Pancreas (tissue), 10 donors: ENCODE results near the gene TGFBR3L. TPM values are rescaled to one million over a fixed set of nuclear protein-coding genes. Genes with fewer than 3 reads are reported as not detected.

Experiments
- ATAC-seq, 4 donors: fragments of 200-7000 bp; cut with Tn5 transposase; one replicate each; pipeline versions ENCODE4 v1.8.0 to v1.9.1; 2020; ENCODE audit warnings: mild to moderate bottlenecking in 4 of 4, moderate library complexity in 4 of 4
- DNase-seq, 6 donors: peaks; one replicate each; pipeline ENCODE4 v3.0.0-alpha.2; 2020
- FAIRE-seq: peaks from 2 replicates; lab custom pipeline; 2012; peaks lifted over from hg19 to GRCh38; lab: Jason Lieb, UNC
- H3K27ac ChIP-seq, 4 donors: fragments of 200-600 bp; sonication (generic); 1 replicate in 3 of 4; 2 replicates in 1 of 4; pipeline versions ENCODE4 v1.5.0 to v1.8.0; 2020
- H3K27me3 ChIP-seq, 4 donors: fragments of 200-600 bp; one replicate each; pipeline ENCODE4 v1.8.0; 2021
- H3K36me3 ChIP-seq, 3 donors: fragments of 200-600 bp; sonication (generic) in 1 of 3; one replicate each; pipeline versions ENCODE4 v1.5.0 to v1.8.0; 2020 to 2021
- H3K4me1 ChIP-seq, 3 donors: fragments of 200-600 bp; one replicate each; pipeline ENCODE4 v1.8.0; 2021
- H3K4me3 ChIP-seq, 4 donors: fragments of 200-600 bp; sonication (generic) in 2 of 4; one replicate each; pipeline versions ENCODE4 v1.5.0 to v1.8.0; 2020 to 2021
- H3K9me3 ChIP-seq, 4 donors: fragments of 200-600 bp; one replicate each; pipeline ENCODE4 v1.8.0; 2021
- CTCF ChIP-seq, 4 donors: fragments of 200-600 bp; sonication (generic) in 3 of 4; IDR thresholded peaks; one replicate each; pipeline versions ENCODE4 v1.5.0 to v1.8.0; 2021; ENCODE audit warnings: antibody characterized with exemption in 4 of 4
- WGBS, 2 donors: extraction: QIAGEN DNeasy Blood & Tissue Kit; methylation state at CpG; one replicate each; pipeline ENCODE4 v1.1.7; 2013; 5-methylcytosine and 5-hydroxymethylcytosine counted together
- intact Hi-C, 3 donors: fragments of 100-400 bp; cut with DNase I; formaldehyde crosslinking; loops; one replicate each; pipeline versions ENCODE4 v1.11.1 to v1.14.2; 2022
- polyA plus RNA-seq, 2 donors: library from polyadenylated mRNA; stranded (reverse); fragments of 200-250 nt; gene quantifications; one replicate each; pipeline ENCODE4 v1.2.3, GENCODE V29; 2013
- total RNA-seq, 6 donors: library from RNA; stranded (reverse); fragmentation: NEBNext Ultra II Directional in 4 of 6; extraction: Animal tissue kit (Norgen Biotek cat#: 25700) in 4 of 6; gene quantifications; one replicate each; pipeline versions ENCODE4 v1.2.1 to v1.2.4, GENCODE V29; 2021 to 2023
- donor health status: healthy with polysubstance abuse.
- donor health status: DM: no; HTN: no; CAD: no; lungs with moderate emphysema.
- donor health status: DM: no; HTN: no; CAD: no.
- donor health status: control.
- donor health status: control.
- donor health status: Bipolar disorder and iron deficiency.
- donor health status: DM: yes; HTN: yes; CAD: no.
- donor health status: DM: no; HTN: no; CAD: no.
- donor health status: DM: no; HTN: no; CAD: no.
- donor health status: DM: yes; HTN: yes; CAD: no.

The TGFBR3L gene
- total and polyA plus RNA-seq, 8 donors = 0.16 to 2.2 (median 0.59) TPM; not detected in 2

- no peak for TF ChIP-seq CTCF (IDR thresholded peaks at IDR 0.05)
- intact Hi-C loops = no loop called here
- H3K27ac ChIP-seq = no peak overlapping the region
- FAIRE-seq (no peak), ATAC-seq (no peak), DNase-seq (no peak)
- WGBS, 2 donors = 62 to 63% methylated on average over 13 of the region's 13 CpGs
- H3K4me1 ChIP-seq = no peaks in the 10 kb centered on the region
- H3K36me3 ChIP-seq = peaks cover 0 to 29% (median 0%) of the 10 kb centered on the region in 3 donors
- H3K27me3 ChIP-seq = no peaks in the 10 kb centered on the region
- no peaks in the 10 kb centered on the region for H3K9me3 ChIP-seq
- no peak overlapping the region for H3K4me3 ChIP-seq
Observed at GRCh38 chr19:7961920-7962626, 47.4 kb downstream of the TGFBR3L start.

- H3K27me3 ChIP-seq = no peaks in the 10 kb centered on the region
- no peak for FAIRE-seq
- intact Hi-C loops = no loop called here
Observed at GRCh38 chr19:7962644-7963268, 48.1 kb downstream of the TGFBR3L start.

GRCh38 chr19:7963566-7963965, 48.9 kb downstream of the TGFBR3L start:
- FAIRE-seq = no peak
- Histone ChIP-seq H3K9me3 (no peaks in the 10 kb centered on the region), H3K4me1 (no peaks in the 10 kb centered on the region), H3K4me3 (no peak overlapping the region), H3K36me3 (peaks cover 0 to 35% (median 0%) of the 10 kb centered on the region in 3 donors), H3K27me3 (no peaks in the 10 kb centered on the region), H3K27ac (no peak overlapping the region)
- WGBS, 2 donors = 94 to 95% methylated on average over 25 of the region's 25 CpGs
- ATAC-seq = no peak
- intact Hi-C loops = no loop called here
- no peak for TF ChIP-seq CTCF (IDR thresholded peaks at IDR 0.05)
- DNase-seq = peak in 2 of 6 donors; percentile 46 to 53

More at GRCh38 chr19:7962644-7963268, 48.1 kb downstream of the TGFBR3L start:
- WGBS, 2 donors = 72 to 78% methylated on average over 22 of the region's 22 CpGs
- Histone ChIP-seq H3K9me3 (no peaks in the 10 kb centered on the region), H3K27ac (no peak overlapping the region), H3K4me3 (no peak overlapping the region), H3K4me1 (no peaks in the 10 kb centered on the region), H3K36me3 (peaks cover 0 to 35% (median 0%) of the 10 kb centered on the region in 3 donors)
- ATAC-seq (no peak), DNase-seq (peak in 1 of 6 donors; percentile 9)
- TF ChIP-seq CTCF (IDR thresholded peaks at IDR 0.05) = no peak

- WGBS, 2 donors = 87 to 89% methylated on average over 12 of the region's 12 CpGs
- no peaks in the 10 kb centered on the region for H3K4me1 ChIP-seq
- no peaks in the 10 kb centered on the region for H3K9me3 ChIP-seq
- ATAC-seq = no peak
- no peaks in the 10 kb centered on the region for H3K27me3 ChIP-seq
- TF ChIP-seq CTCF (IDR thresholded peaks at IDR 0.05) = no peak
- FAIRE-seq = no peak
- no peak overlapping the region for H3K4me3 ChIP-seq
- H3K27ac ChIP-seq = no peak overlapping the region
- peaks cover 0 to 35% (median 0%) of the 10 kb centered on the region in 3 donors for H3K36me3 ChIP-seq
- intact Hi-C loops = no loop called here
- peak in 1 of 6 donors; percentile 4 for DNase-seq
Observed at GRCh38 chr19:7965259-7965841, 50.7 kb downstream of the TGFBR3L start.
